ENCODE data around the gene DBR1. TPM values are rescaled to one million over a fixed set of nuclear protein-coding genes. Genes with fewer than 3 reads are reported as not detected.

Gene DBR1
- total and polyA plus RNA-seq, 5 experiments from 2014 or later: 9.9 to 27.1 (median 13.7) TPM

- H3K27me3 Mint-ChIP-seq: peaks cover 3 to 16% (median 7%) of the 10 kb centered on the region in 5 donors
- no peak for ATAC-seq
- peaks cover 0 to 1% (median 0%) of the 10 kb centered on the region in 4 donors for H3K4me1 Mint-ChIP-seq
- H3K36me3 Mint-ChIP-seq: no peaks in the 10 kb centered on the region
- POLR2A ChIA-PET: no interaction called here
- no peak overlapping the region for H3K27ac Mint-ChIP-seq
- H3K4me3 Mint-ChIP-seq: no peak overlapping the region
- DNase-seq: no peak
- no peaks in the 10 kb centered on the region for H3K9me3 Mint-ChIP-seq
Measured at GRCh38 chr3:138135833-138136194, 38.9 kb downstream of the DBR1 start.

GRCh38 chr3:138135146-138135832 lies 39.4 kb downstream of the DBR1 start:
- Mint-ChIP-seq H3K4me1 (peaks cover 0 to 1% (median 0%) of the 10 kb centered on the region in 4 donors), H3K4me3 (no peak overlapping the region), H3K36me3 (no peaks in the 10 kb centered on the region), H3K27ac (no peak overlapping the region), H3K9me3 (no peaks in the 10 kb centered on the region), H3K27me3 (peaks cover 2 to 12% (median 7%) of the 10 kb centered on the region in 5 donors)
- ATAC-seq (no peak), DNase-seq (no peak)
- POLR2A ChIA-PET: no interaction called here

- Mint-ChIP-seq H3K9me3 (no peaks in the 10 kb centered on the region), H3K27ac (no peak within 1 kb of the TSS), H3K4me1 (peaks cover 0 to 1% (median 0%) of the 10 kb centered on the region in 4 donors), H3K27me3 (peaks cover 0 to 9% (median 5%) of the 10 kb centered on the region in 5 donors), H3K4me3 (no peak within 1 kb of the TSS), H3K36me3 (no peaks in the 10 kb centered on the region)
- ATAC-seq (no peak), DNase-seq (no peak)
- POLR2A ChIA-PET: no interaction called here
Measured at GRCh38 chr3:138132239-138132638, 42.5 kb downstream of the DBR1 start, which contains the start of gene A4GNT. Gene A4GNT, minus strand, starts transcription at chr3:138132390. Its CDS starts 1,134 bp downstream, at chr3:138131256.

- Mint-ChIP-seq H3K27ac (no peak overlapping the region), H3K36me3 (peaks cover 0 to 7% (median 0%) of the 10 kb centered on the region in 3 donors), H3K27me3 (peaks cover 0 to 11% (median 3%) of the 10 kb centered on the region in 5 donors), H3K4me3 (no peak overlapping the region), H3K4me1 (peaks cover 0 to 2% (median 0%) of the 10 kb centered on the region in 4 donors), H3K9me3 (no peaks in the 10 kb centered on the region)
- ATAC-seq (no peak), DNase-seq (no peak)
- POLR2A ChIA-PET: no interaction called here
Measured at GRCh38 chr3:138127636-138128365, 46.9 kb downstream of the DBR1 start.

GRCh38 chr3:138125548-138126221 lies 49.0 kb downstream of the DBR1 start:
- H3K27ac Mint-ChIP-seq: peak overlapping the region in 2 of 10 donors; percentile 75 to 76
- peaks cover 0 to 7% (median 0%) of the 10 kb centered on the region in 3 donors for H3K36me3 Mint-ChIP-seq
- no peak for DNase-seq
- no peaks in the 10 kb centered on the region for H3K9me3 Mint-ChIP-seq
- no peak for ATAC-seq
- H3K27me3 Mint-ChIP-seq: peaks cover 0 to 12% (median 5%) of the 10 kb centered on the region in 5 donors
- POLR2A ChIA-PET: no interaction called here
- peaks cover 0 to 2% (median 0%) of the 10 kb centered on the region in 4 donors for H3K4me1 Mint-ChIP-seq
- no peak overlapping the region for H3K4me3 Mint-ChIP-seq

- Mint-ChIP-seq H3K9me3 (no peaks in the 10 kb centered on the region), H3K36me3 (peaks cover 0 to 7% (median 0%) of the 10 kb centered on the region in 3 donors), H3K4me1 (peaks cover 0 to 2% (median 0%) of the 10 kb centered on the region in 4 donors), H3K4me3 (no peak overlapping the region), H3K27me3 (peaks cover 0 to 12% (median 6%) of the 10 kb centered on the region in 5 donors), H3K27ac (no peak overlapping the region)
- POLR2A ChIA-PET: no interaction called here
- ATAC-seq (no peak), DNase-seq (no peak)
Measured at GRCh38 chr3:138124706-138125355, 49.9 kb downstream of the DBR1 start.

GRCh38 chr3:138124188-138124587 lies 50.5 kb downstream of the DBR1 start:
- Mint-ChIP-seq H3K4me1 (peaks cover 0 to 2% (median 0%) of the 10 kb centered on the region in 4 donors), H3K4me3 (no peak overlapping the region), H3K36me3 (peaks cover 0 to 7% (median 0%) of the 10 kb centered on the region in 3 donors), H3K27me3 (peaks cover 2 to 12% (median 6%) of the 10 kb centered on the region in 5 donors), H3K9me3 (no peaks in the 10 kb centered on the region), H3K27ac (no peak overlapping the region)
- no peak for DNase-seq
- no peak for ATAC-seq
- POLR2A ChIA-PET: no interaction called here

- POLR2A ChIA-PET: no interaction called here
- ATAC-seq: no peak
- Mint-ChIP-seq H3K4me3 (no peak overlapping the region), H3K27me3 (peaks cover 18 to 46% (median 24%) of the 10 kb centered on the region in 5 donors), H3K27ac (no peak overlapping the region), H3K4me1 (peaks cover 5 to 19% (median 12%) of the 10 kb centered on the region in 4 donors), H3K36me3 (peaks cover 0 to 7% (median 0%) of the 10 kb centered on the region in 3 donors), H3K9me3 (peaks cover 0 to 2% (median 0%) of the 10 kb centered on the region in 9 donors)
- no peak for DNase-seq
Measured at GRCh38 chr3:138119423-138119766, 55.3 kb downstream of the DBR1 start.

GRCh38 chr3:138118612-138119422 lies 55.9 kb downstream of the DBR1 start:
- Mint-ChIP-seq H3K4me1 (peaks cover 5 to 21% (median 14%) of the 10 kb centered on the region in 4 donors), H3K27ac (peak overlapping the region in 1 of 10 donors; percentile 70), H3K9me3 (peaks cover 0 to 2% (median 0%) of the 10 kb centered on the region in 9 donors), H3K4me3 (no peak overlapping the region), H3K36me3 (peaks cover 0 to 7% (median 0%) of the 10 kb centered on the region in 3 donors), H3K27me3 (peaks cover 18 to 50% (median 28%) of the 10 kb centered on the region in 5 donors)
- DNase-seq: peak in 5 of 10 donors; percentile 21 to 33 (median 29)
- peak; percentile 53 to 60 for ATAC-seq
- POLR2A ChIA-PET: no interaction called here

- DNase-seq (peak in 2 of 10 donors; percentile 3 to 15), ATAC-seq (peak; percentile 85 to 96)
- Mint-ChIP-seq H3K27ac (peak within 1 kb of the TSS in 2 of 10 donors; percentile 20 to 68), H3K4me3 (peak within 1 kb of the TSS; percentile 74 to 86 (median 80)), H3K4me1 (peaks cover 5 to 21% (median 14%) of the 10 kb centered on the region in 4 donors), H3K36me3 (no peaks in the 10 kb centered on the region), H3K27me3 (peaks cover 22 to 77% (median 41%) of the 10 kb centered on the region in 5 donors), H3K9me3 (peaks cover 0 to 2% (median 0%) of the 10 kb centered on the region in 9 donors)
- POLR2A ChIA-PET: no interaction called here
Measured at GRCh38 chr3:138114988-138115971, 59.4 kb downstream of the DBR1 start, which contains the start of gene DZIP1L. Gene DZIP1L, minus strand, starts transcription at chr3:138115608. Its CDS starts 11,637 bp downstream, at chr3:138103971.
